Progenitor cell of endocrine pancreas (in vitro differentiated cells): ENCODE data around the gene SLC35G4. TPM values are rescaled to one million over a fixed set of nuclear protein-coding genes. Genes with fewer than 3 reads are reported as not detected.
"Not testable (repeated sequence)": the region's sequence is repeated elsewhere in the genome, so short reads cannot be mapped to it uniquely, and the experiment has no call there.

Source experiments
- DNase-seq: peaks from one replicate; pipeline ENCODE4 v3.0.0; 2021; ENCODE audit warnings: low spot score; ENCODE audit not compliant: unreplicated experiment
- H3K27ac Mint-ChIP-seq: 2 replicates; pipeline ENCODE4 v1.8.0; 2021; ENCODE audit warnings: mild to moderate bottlenecking, moderate library complexity, mixed read lengths
- H3K27me3 Mint-ChIP-seq: 2 replicates; pipeline ENCODE4 v1.8.0; 2021; ENCODE audit warnings: mixed read lengths
- H3K36me3 Mint-ChIP-seq: 2 replicates; pipeline ENCODE4 v1.8.0; 2022; ENCODE audit warnings: mixed read lengths; ENCODE audit not compliant: insufficient read depth
- H3K4me1 Mint-ChIP-seq: 2 replicates; pipeline ENCODE4 v1.8.0; 2021; ENCODE audit warnings: low read depth, mixed read lengths
- H3K4me3 Mint-ChIP-seq: 2 replicates; pipeline ENCODE4 v1.8.0; 2021; ENCODE audit warnings: low read depth, mild to moderate bottlenecking, moderate library complexity, mixed read lengths
- H3K9me3 Mint-ChIP-seq: 2 replicates; pipeline ENCODE4 v1.8.0; 2021; ENCODE audit warnings: low read depth, mixed read lengths
- total RNA-seq: library from RNA; stranded (reverse); gene quantifications from 2 replicates; pipeline ENCODE4 v1.2.1, GENCODE V29; 2021
- TF ChIP-seq, protein P1 (sequence below): fragments of 200-600 bp; sonication (generic); IDR thresholded peaks from one replicate; pipeline ENCODE4 v1.5.0; 2021; ENCODE audit warnings: antibody characterized with exemption, mild to moderate bottlenecking; ENCODE audit not compliant: unreplicated experiment

Gene SLC35G4
- total RNA-seq, 1 donor from 2014 or later = not detected

DNA sequence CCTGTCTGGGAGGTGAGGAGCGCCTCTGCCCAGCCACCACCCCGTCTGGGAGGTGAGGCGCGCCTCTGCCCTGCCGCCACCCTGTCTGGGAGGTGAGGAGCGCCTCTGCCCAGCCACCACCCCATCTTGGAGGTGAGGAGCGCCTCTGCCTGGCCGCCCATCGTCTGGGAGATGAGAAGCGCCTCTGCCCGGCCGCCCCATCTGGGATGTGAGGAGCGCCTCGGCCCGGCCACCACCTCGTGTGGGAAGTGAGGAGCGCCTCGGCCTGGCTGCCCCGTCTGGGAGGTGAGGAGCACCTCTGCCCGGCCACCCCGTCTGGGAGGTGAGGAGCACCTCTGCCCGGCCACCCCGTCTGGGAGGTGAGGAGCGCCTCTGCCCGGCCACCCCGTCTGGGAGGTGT, 38.4 kb downstream of the SLC35G4 start:
- H3K4me3 Mint-ChIP-seq, H3K36me3 Mint-ChIP-seq, DNase-seq, H3K27ac Mint-ChIP-seq, H3K4me1 Mint-ChIP-seq, H3K27me3 Mint-ChIP-seq: not testable (repeated sequence)
- peaks cover 12% of the 10 kb centered on the region for H3K9me3 Mint-ChIP-seq

DNA sequence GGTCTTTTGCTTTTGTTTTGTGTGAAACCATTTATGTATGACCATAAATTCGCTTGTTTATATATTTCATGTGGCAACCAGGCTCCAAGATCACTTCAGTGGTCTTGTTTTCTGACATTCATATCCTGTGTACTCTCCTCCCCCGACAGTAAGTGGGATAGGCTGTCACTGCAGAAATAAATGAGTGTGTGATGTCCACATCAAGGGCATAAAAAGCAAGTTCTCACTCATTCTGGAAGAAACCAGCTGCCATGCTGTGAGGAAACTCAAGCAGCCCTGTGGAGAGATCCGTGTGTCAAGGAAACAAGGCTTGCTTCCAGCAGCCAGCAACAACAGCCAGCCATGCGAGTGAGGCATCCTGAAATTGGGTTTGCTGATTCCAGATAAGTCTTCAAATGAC, 40.4 kb downstream of the SLC35G4 start:
- H3K27me3 Mint-ChIP-seq = peaks cover 16% of the 10 kb centered on the region
- no peaks in the 10 kb centered on the region for H3K4me1 Mint-ChIP-seq
- no peak overlapping the region for H3K27ac Mint-ChIP-seq
- no peak overlapping the region for H3K4me3 Mint-ChIP-seq
- H3K36me3 Mint-ChIP-seq = no peaks in the 10 kb centered on the region
- peaks cover 12% of the 10 kb centered on the region for H3K9me3 Mint-ChIP-seq
- DNase-seq = no peak
- TF ChIP-seq, protein P1, sequence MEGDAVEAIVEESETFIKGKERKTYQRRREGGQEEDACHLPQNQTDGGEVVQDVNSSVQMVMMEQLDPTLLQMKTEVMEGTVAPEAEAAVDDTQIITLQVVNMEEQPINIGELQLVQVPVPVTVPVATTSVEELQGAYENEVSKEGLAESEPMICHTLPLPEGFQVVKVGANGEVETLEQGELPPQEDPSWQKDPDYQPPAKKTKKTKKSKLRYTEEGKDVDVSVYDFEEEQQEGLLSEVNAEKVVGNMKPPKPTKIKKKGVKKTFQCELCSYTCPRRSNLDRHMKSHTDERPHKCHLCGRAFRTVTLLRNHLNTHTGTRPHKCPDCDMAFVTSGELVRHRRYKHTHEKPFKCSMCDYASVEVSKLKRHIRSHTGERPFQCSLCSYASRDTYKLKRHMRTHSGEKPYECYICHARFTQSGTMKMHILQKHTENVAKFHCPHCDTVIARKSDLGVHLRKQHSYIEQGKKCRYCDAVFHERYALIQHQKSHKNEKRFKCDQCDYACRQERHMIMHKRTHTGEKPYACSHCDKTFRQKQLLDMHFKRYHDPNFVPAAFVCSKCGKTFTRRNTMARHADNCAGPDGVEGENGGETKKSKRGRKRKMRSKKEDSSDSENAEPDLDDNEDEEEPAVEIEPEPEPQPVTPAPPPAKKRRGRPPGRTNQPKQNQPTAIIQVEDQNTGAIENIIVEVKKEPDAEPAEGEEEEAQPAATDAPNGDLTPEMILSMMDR = no peak

DNA sequence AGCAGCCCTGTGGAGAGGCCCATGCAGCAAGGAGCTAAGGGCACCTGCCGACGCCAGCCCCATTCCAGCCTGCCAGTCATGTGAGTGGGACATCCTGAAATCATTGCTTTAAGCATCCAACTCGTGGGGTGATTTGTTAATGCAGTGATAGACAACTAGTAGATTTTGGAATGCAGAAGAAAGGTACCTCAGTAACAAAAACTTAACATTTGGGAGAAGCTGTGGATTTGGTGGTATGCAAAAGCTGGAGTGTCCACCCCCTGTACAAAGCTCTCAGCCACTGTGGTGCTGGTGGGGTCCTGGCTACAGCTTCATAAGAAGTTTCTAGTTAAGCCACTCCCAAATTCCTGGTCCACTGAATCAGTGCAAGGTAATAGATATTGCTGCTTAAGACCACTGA, 42.5 kb downstream of the SLC35G4 start:
- TF ChIP-seq, protein P1 = no peak
- no peak for DNase-seq
- no peaks in the 10 kb centered on the region for H3K4me1 Mint-ChIP-seq
- no peak overlapping the region for H3K27ac Mint-ChIP-seq
- H3K4me3 Mint-ChIP-seq = no peak overlapping the region
- peaks cover 12% of the 10 kb centered on the region for H3K9me3 Mint-ChIP-seq
- H3K27me3 Mint-ChIP-seq = peaks cover 25% of the 10 kb centered on the region
- H3K36me3 Mint-ChIP-seq = no peaks in the 10 kb centered on the region

DNA sequence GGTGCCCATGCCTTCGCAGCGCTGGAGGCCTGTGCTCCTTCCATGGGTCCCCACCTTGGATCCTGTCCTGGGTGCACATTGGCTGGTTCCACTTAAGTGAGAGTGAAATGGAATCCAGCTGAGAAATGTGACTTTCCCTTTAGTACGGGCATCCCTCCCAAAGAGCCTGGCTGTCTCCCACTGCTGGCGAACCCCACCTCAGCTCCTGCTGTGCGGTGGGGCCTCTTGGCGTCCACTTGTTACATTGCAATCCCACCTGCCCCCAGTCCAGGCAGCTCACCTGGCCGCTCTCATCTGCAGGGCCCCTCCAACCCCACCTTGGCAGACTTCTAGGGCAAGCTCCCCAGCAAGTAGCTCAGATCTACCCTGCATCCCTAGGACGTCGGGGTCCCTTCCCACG, 44.1 kb downstream of the SLC35G4 start:
- Mint-ChIP-seq H3K9me3 (peaks cover 8% of the 10 kb centered on the region), H3K36me3 (no peaks in the 10 kb centered on the region), H3K27me3 (peaks cover 37% of the 10 kb centered on the region), H3K4me1 (no peaks in the 10 kb centered on the region), H3K4me3 (no peak overlapping the region), H3K27ac (no peak overlapping the region)
- no peak for DNase-seq
- TF ChIP-seq, protein P1 = no peak

DNA sequence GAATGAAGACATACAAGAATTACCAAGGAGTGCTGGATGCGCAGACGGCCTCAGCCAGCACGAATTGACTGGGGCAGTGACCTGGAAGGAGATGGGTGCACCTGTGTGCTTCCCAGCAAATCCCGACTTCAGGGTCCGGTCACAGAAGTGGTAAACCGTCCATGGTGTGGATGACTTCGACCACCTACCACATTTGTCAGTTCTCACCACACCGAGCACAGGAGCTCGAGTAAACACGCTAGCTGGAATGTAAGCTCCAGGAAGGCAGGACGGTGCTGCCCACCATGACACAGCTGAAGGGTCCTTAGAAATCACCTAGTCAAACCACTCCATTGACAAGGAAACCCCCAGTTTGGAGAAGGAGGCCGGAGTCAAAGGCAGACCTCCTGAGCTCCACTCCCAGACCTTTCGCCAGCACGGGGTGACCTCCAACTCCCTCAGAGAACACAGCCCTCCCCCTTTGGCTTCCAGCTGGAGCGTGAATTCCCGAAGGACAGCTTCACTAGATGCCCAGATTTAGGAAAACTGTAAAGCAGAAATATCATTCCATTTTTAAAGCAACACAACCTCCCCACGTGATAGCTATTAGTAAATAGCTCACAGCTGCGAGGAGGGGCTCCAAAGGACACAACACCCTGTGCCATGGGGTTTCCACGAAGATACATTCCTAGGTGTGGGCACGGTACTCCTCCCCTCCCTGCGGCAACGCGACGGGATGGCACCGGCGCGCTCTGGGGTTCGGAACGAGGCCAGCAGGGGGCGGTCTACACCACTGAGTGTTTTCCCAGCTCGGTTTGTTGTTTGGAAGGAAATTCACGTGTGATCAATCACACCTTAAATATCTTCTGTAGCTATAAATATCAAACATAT, 45.6 kb downstream of the SLC35G4 start:
- TF ChIP-seq, protein P1 = peak; percentile 98
- peak overlapping the region; percentile 15 for H3K4me3 Mint-ChIP-seq
- peaks cover 44% of the 10 kb centered on the region for H3K27me3 Mint-ChIP-seq
- no peak overlapping the region for H3K27ac Mint-ChIP-seq
- no peaks in the 10 kb centered on the region for H3K9me3 Mint-ChIP-seq
- no peaks in the 10 kb centered on the region for H3K36me3 Mint-ChIP-seq
- H3K4me1 Mint-ChIP-seq = no peaks in the 10 kb centered on the region
- DNase-seq = peak; percentile 66

DNA sequence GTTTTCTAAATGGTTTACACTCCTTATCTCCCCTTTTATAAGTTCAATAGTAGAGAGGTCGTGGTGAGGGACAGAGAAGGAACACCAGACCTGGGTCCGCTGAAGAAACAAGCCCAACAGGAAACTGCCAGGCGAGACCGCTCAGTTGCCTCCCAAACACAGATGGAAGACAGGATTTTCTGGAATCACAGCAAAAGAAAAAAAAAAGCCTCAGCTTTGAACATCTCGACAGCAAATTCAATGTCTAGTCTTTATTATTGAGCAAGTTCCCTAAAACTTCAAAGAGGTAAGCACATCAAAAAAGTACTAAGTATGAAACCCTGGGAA, 46.2 kb downstream of the SLC35G4 start:
- Mint-ChIP-seq H3K4me3 (peak overlapping the region; percentile 15), H3K4me1 (no peaks in the 10 kb centered on the region), H3K27ac (no peak overlapping the region), H3K36me3 (no peaks in the 10 kb centered on the region), H3K27me3 (peaks cover 44% of the 10 kb centered on the region), H3K9me3 (no peaks in the 10 kb centered on the region)
- TF ChIP-seq, protein P1 = no peak
- no peak for DNase-seq
